ENCODE measurements around the gene EXOC6B.

The EXOC6B gene

GRCh38 chr2:72178551-72178950 lies 647.3 kb downstream of the EXOC6B start:
- H3K27me3 ChIP-seq (replicated peaks; ENCODE audit: insufficient read depth, low read length) = no peaks in the 10 kb centered on the region

GRCh38 chr2:72176281-72176680 lies 649.6 kb downstream of the EXOC6B start:
- Histone ChIP-seq H3K4me3 (ENCODE audit: low read length) (no peak overlapping the region), H3K36me3 (replicated peaks; ENCODE audit: insufficient read depth, low read length) (no peaks in the 10 kb centered on the region), H3K79me2 (ENCODE audit: low read length) (no peaks in the 10 kb centered on the region), H2AFZ (ENCODE audit: low read length) (no peak overlapping the region), H3K9ac (ENCODE audit: low read length) (no peak overlapping the region), H3K9me3 (replicated peaks; ENCODE audit: insufficient read depth, low read length) (no peaks in the 10 kb centered on the region), H3K4me2 (ENCODE audit: low read depth, low read length) (no peak overlapping the region), H3F3A (ENCODE audit: insufficient read depth, low read length) (no peaks in the 10 kb centered on the region), H3K9me2 (replicated peaks; ENCODE audit: insufficient read depth, low read length) (no peaks in the 10 kb centered on the region), H3K27ac (ENCODE audit: low read length) (no peak overlapping the region), H3K4me1 (ENCODE audit: low read length) (no peaks in the 10 kb centered on the region), H3K27me3 (replicated peaks; ENCODE audit: insufficient read depth, low read length) (no peaks in the 10 kb centered on the region), H4K20me1 (ENCODE audit: insufficient read depth, low read length) (no peaks in the 10 kb centered on the region)
- DNase-seq = no peak
- no peak for TF ChIP-seq EZH2phosphoT487 (IDR thresholded peaks at IDR 0.05; ENCODE audit: low read length)
- no peak for TF ChIP-seq CTCF (IDR thresholded peaks at IDR 0.05; ENCODE audit: low read length)
- no peak for TF ChIP-seq EZH2 (optimal IDR thresholded peaks at IDR 0.05; ENCODE audit: low read depth, low read length)

More at GRCh38 chr2:72178551-72178950, 647.3 kb downstream of the EXOC6B start:
- Histone ChIP-seq H3K9me2 (replicated peaks; ENCODE audit: insufficient read depth, low read length) (no peaks in the 10 kb centered on the region), H3K4me2 (ENCODE audit: low read depth, low read length) (no peak overlapping the region), H2AFZ (ENCODE audit: low read length) (no peak overlapping the region), H3K4me1 (ENCODE audit: low read length) (no peaks in the 10 kb centered on the region), H3K79me2 (ENCODE audit: low read length) (no peaks in the 10 kb centered on the region), H3F3A (ENCODE audit: insufficient read depth, low read length) (no peaks in the 10 kb centered on the region), H3K4me3 (ENCODE audit: low read length) (no peak overlapping the region), H4K20me1 (ENCODE audit: insufficient read depth, low read length) (no peaks in the 10 kb centered on the region), H3K9me3 (replicated peaks; ENCODE audit: insufficient read depth, low read length) (no peaks in the 10 kb centered on the region), H3K27ac (ENCODE audit: low read length) (no peak overlapping the region), H3K9ac (ENCODE audit: low read length) (no peak overlapping the region), H3K36me3 (replicated peaks; ENCODE audit: insufficient read depth, low read length) (no peaks in the 10 kb centered on the region)
- DNase-seq = no peak
- no peak for TF ChIP-seq CTCF (IDR thresholded peaks at IDR 0.05; ENCODE audit: low read length)
- no peak for TF ChIP-seq EZH2phosphoT487 (IDR thresholded peaks at IDR 0.05; ENCODE audit: low read length)
- TF ChIP-seq EZH2 (optimal IDR thresholded peaks at IDR 0.05; ENCODE audit: low read depth, low read length) = no peak

- no peaks in the 10 kb centered on the region for H3K9me2 ChIP-seq (replicated peaks; ENCODE audit: insufficient read depth, low read length)
- H3F3A ChIP-seq (ENCODE audit: insufficient read depth, low read length) = no peaks in the 10 kb centered on the region
- no peak overlapping the region for H3K27ac ChIP-seq (ENCODE audit: low read length)
- no peaks in the 10 kb centered on the region for H3K36me3 ChIP-seq (replicated peaks; ENCODE audit: insufficient read depth, low read length)
- no peaks in the 10 kb centered on the region for H3K4me1 ChIP-seq (ENCODE audit: low read length)
- H3K9ac ChIP-seq (ENCODE audit: low read length) = no peak overlapping the region
- no peak for DNase-seq
- no peaks in the 10 kb centered on the region for H4K20me1 ChIP-seq (ENCODE audit: insufficient read depth, low read length)
- H3K4me2 ChIP-seq (ENCODE audit: low read depth, low read length) = no peak overlapping the region
- H3K4me3 ChIP-seq (ENCODE audit: low read length) = no peak overlapping the region
- no peaks in the 10 kb centered on the region for H3K9me3 ChIP-seq (replicated peaks; ENCODE audit: insufficient read depth, low read length)
- no peaks in the 10 kb centered on the region for H3K27me3 ChIP-seq (replicated peaks; ENCODE audit: insufficient read depth, low read length)
- no peak overlapping the region for H2AFZ ChIP-seq (ENCODE audit: low read length)
- H3K79me2 ChIP-seq (ENCODE audit: low read length) = no peaks in the 10 kb centered on the region
- TF ChIP-seq EZH2phosphoT487 (IDR thresholded peaks at IDR 0.05; ENCODE audit: low read length) = no peak
- no peak for TF ChIP-seq CTCF (IDR thresholded peaks at IDR 0.05; ENCODE audit: low read length)
- no peak for TF ChIP-seq EZH2 (optimal IDR thresholded peaks at IDR 0.05; ENCODE audit: low read depth, low read length)
Measured at GRCh38 chr2:72175636-72176035, 650.2 kb downstream of the EXOC6B start.

Measured in MM.1S (cell line).